ENCODE results near the gene B3GNT3.
"Not testable (repeated sequence)": the region's sequence is repeated elsewhere in the genome, so short reads cannot be mapped to it uniquely, and the experiment has no call there.

B3GNT3 gene

DNA sequence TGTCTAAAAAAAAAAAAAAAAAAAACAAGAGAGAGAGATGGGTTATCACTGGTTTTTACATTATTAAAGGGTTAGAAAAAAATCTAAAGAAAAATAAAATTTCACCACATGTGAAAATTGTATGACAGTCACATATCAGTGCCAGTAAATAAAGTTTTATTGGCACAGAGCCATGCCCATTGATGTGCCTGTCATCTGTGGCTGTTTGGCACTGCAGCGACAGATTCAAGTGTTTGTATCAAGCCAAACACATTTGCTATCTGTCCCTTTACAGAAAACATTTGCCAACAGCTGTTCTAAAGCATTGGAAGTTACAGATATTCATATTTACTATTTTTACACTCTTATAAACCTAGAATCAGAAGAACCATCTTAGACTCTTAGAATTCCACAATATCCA is 27.4 kb upstream of the B3GNT3 start:
- peak; percentile 72 for DNase-seq (ENCODE audit: low spot score)

GRCh38 chr19:17770613-17771012 is 24.3 kb upstream of the B3GNT3 start:
- DNase-seq (ENCODE audit: low spot score), result no peak

DNA sequence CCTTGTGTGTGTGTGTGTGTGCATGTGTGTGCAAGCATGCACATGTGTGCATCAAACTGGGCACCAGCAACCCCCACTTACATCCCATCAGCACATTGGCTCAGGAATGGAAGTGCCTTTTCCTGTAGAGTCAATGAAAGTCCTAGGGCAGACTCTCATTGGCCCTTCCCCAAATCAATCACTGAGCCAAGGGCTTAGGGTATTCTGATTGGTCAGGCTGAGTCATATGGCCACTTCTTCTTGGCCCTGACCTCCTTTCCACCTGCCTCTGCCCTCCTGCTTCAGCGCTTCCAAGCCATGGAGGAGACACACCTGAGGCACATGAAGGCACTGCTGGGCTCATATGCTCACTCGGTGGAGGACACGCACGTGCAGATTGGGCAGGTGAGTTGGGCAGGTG is 22.8 kb upstream of the B3GNT3 start:
- no peak for DNase-seq (ENCODE audit: low spot score)

DNA sequence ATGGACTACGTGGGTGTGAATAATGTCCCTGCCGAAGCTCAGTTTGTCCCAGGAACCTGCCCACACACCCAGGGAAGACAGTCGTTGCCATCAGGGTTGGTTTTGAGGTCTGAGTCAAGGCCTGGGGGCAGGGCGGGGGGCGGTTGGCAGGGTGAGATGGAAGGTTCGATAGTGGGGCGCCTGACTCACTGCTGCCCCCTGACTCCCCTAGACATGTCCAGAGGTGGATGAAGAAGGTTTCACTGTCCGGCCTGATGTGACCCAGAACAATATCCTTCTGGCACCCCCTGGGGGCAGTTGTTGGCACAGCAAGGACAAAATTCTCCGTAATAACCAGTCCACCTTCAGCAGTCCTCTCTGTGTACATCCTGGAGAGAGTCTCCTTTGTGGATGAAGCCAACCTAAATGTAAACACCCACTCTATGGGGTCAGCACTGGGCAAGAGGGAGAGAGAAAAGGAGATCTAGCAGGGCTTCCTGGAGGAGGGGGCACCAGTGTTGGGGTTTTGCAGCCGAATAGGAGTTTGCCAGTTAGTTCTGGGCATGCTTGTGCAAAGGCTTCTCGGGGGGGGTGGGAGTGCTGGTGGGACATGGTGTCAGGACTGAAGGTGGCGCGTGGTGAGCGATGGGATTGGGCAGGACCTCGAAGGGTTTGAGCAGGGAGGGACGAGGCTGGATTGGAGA is 19.6 kb upstream of the B3GNT3 start:
- DNase-seq (ENCODE audit: low spot score), result peak; percentile 55

DNA sequence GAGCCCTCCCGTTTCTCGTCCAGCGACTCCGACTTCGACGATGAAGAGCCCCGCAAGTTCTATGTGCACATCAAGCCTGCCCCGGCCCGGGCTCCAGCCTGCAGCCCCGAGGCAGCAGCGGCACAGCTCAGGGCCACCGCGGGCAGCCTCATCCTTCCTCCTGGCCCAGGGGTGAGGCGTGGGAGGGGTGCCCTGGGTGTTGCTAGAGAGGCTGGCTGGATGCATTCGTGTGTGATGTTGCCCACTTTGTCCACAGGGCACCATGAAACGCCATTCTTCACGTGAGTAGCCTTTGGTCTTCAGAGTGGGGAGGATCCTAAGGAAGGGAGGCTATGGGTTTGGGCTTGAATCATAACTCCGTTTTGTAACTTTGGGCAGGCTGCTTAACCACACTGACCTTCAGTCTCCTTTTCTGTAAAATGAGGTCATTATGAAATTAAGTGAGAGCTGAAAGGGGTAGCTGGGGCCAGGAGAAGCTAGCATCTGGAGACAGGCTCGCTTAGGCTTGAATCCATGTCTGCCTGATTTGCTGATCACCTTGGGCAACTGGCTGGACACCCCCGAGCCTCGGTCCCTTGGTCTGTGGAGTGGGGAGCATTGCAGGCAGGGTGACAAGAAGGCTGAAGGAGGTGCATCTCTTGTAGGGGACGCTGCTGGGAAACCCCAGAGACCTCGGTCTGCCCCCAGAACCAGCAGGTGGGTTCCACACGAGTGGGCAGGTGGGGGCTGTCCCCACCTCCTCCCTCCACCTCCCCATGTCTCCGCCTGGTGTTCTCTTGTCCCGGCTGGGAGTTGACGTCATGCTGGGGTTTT is 18.7 kb upstream of the B3GNT3 start:
- no peak for DNase-seq (ENCODE audit: low spot score)

GRCh38 chr19:17777840-17778239 is 17.1 kb upstream of the B3GNT3 start:
- not testable (repeated sequence) for DNase-seq (ENCODE audit: low spot score)

DNA sequence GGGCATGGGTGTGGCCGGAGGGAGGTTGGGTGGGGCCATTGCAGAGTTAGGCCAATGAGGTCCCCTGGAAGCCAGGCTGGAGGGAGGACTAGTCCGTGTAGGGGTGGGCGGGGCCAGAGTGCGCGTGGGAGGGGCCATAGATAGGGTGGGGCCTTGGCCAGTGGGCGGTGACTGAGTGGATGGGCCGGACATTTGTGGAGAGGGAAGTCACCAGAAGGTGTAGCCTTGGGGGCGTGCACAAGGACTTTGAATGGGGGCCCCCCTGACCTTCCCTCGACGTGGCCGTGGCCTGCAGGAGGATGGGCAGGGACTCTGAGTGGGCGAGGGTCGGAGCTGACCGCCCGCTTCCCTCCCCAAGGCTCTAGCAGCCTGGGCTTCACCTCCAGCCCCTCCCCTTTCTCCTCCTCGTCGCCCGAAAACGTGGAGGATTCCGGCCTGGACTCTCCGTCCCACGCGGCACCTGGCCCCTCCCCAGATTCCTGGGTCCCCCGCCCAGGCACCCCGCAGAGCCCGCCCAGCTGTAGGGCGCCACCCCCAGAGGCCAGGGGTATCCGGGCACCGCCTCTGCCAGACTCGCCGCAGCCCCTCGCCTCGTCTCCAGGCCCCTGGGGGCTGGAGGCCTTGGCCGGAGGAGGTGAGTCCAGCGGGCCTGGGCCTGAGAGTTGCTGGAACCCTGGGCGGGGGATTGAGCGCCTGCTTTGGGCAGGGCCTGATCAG is 16.5 kb upstream of the B3GNT3 start:
- DNase-seq (ENCODE audit: low spot score), result peak; percentile 54

DNA sequence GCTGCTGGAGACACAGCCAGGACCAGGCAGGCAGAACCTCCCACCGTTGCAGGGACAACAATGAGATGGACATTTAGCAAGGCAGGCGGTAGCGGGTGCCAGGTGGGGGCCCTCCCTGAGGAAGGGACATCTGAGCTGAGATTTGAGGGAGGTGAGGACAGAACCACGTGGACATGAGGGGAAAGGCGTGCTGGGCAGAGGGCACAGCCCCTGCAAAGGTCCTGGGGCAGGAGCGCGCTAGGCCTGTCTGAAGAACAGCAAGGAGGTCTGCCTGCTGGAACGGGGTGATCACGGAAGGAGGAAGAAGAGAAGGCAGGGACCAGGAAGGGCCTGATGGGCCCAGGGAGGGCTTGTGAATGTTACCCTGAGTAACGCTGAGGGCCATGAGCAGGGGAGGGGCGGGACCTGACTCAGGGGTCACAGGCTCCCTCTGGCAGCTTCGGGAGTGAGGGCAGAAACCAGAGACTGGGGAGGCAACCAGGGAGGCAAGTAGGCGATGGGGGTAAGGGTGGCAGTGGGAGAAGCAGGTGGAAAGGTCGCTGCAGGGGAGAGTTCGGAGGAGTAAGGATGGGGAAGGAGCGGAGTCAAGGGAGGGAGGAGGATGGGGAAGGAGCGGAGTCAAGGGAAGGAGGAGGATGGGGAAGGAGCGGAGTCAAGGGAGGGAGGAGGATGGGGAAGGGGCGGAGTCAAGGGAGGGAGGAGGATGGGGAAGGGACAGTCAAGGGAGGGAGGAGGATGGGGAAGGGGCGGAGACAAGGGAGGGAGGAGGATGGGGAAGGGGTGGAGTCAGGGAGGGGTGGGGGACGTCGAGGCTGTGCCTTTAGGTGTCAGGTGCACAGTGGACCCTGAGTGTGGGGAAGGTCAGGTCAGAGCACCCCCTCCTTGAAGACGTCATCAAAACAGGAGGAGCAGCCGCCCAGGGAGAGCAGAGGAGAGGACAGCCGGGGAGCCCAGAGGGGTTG is 15.7 kb upstream of the B3GNT3 start:
- no peak for DNase-seq (ENCODE audit: low spot score)

- DNase-seq (ENCODE audit: low spot score), result no peak
These were observed 14.2 kb upstream of the B3GNT3 start for GRCh38 chr19:17780781-17781180.

GRCh38 chr19:17783721-17784120 is 11.2 kb upstream of the B3GNT3 start:
- not testable (repeated sequence) for DNase-seq (ENCODE audit: low spot score)

DNA sequence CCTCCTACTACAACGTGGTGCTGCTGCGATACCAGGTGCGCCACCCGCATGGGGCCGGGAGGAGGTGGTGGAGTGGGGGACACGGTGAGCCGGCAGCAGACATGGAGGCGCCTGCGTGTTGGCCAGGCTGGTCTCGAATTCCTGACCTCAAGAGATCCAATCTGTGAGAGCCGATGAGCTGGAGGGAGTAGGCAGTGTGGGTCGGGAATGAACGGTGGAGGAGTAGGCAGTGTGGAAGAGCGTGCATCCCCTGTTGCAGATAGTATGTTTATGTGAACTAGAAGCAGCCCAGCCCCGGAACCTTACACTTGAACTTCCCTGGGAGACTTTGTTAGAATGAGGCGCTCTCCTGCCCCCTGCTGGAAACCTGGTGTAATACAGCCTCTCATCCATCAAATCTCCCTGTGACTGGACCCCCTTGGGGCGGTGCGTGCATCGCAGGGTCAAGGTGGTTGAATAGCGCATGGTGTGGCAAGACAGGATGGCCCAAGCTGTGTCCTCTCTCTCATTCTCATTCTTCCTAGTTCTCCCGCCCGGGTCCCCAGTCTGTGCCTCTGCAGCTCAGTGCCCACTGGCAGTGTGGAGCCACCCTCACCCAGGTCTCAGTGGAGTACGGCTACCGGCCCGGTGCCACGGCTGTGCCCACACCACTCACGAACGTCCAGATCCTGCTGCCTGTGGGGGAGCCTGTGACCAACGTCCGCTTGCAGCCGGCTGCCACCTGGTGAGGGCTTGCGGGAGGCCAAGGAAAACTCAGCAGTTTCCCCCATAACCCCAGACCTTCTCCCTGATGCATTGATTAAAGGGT is 10.5 kb upstream of the B3GNT3 start:
- DNase-seq (ENCODE audit: low spot score), result peak; percentile 67

DNA sequence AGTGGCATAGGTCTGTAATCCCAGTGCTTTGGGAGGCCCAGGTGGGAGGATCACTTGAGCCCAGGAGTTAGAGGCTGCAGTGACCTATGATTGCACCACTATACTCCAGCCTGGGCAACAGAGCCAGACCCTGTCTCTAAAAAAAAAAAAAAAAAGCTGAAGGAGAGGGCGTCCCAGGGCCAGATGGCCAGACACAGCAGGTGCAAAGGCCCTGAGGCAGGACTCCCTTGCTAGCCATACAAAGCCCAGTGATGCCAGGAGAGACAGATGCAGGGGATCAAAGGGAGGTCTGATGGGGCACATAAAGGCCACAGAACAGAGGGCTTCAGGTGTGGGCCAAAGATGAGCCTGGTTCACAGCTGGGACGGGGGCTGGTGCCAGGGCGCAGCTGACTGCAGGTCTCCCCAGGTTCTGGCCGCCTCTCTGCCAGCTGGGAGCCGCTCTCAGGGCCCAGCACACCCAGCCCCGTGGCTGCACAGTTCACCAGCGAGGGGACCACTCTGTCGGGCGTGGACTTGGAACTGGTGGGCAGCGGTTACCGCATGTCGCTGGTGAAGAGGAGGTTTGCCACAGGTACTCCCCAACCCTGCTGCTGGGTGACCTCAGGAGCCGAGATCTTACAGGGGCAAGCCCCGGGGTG is 7.5 kb upstream of the B3GNT3 start:
- DNase-seq (ENCODE audit: low spot score), result no peak

- DNase-seq (ENCODE audit: low spot score), result no peak
These were observed 6.3 kb upstream of the B3GNT3 start for GRCh38 chr19:17788632-17789031.

DNA sequence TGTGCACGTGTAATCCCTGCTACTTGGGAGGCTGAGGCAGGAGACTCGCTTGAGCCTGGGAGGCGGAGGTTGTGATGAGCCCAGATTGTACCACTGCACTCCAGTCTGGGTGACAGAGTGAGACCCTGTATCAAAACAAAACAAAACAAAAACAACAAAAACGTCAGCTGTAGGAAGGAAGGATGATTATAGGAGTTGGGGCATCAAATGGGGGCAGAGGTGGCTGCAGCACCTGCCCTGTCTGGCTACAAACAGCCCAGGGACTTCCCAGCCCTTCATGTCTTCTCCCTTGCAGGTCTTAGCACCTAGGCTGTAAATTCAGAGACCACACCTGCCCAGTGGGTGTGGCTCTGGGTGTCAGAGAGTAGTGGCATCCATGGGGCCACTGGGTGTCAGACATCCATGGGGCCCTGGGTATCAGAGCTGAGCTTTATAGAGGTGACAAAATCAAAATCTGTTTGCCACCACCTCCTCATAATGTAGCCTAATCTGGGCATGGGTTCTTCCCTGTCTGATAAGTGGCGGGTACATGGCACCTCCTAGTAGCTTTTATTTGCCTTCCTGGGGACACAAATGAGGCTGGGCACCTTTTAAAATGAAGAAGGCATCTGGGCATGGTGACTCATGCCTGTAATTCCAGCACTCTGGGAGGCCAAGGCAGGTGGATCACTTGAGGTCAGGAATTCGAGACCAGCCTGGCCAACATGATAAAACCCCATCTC is 4.7 kb upstream of the B3GNT3 start:
- no peak for DNase-seq (ENCODE audit: low spot score)

GRCh38 chr19:17794412-17794730 is 567 bp upstream of the B3GNT3 start:
- no peak for DNase-seq (ENCODE audit: low spot score)

DNA sequence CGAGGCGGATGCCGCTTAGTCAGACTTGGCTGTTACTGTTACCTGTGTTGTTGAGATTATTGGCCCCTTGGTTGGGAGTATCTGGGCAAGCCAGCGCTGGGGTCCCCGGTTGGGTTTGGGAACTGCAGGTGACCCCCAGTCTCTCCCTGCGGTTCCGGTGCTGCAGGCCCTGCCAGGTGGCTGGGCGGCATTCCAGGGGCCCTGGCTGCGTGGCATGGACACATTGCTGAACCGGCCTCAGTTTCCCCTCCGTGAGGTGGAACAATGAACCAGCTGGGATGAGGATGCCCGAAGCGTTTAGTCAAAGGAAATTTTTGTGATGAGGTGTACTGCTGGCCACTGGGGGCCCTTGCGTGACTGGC is 538 bp downstream of the B3GNT3 start:
- DNase-seq (ENCODE audit: low spot score), result no peak

- no peak for DNase-seq (ENCODE audit: low spot score)
These were observed 1.3 kb downstream of the B3GNT3 start for GRCh38 chr19:17796013-17796837.

- DNase-seq (ENCODE audit: low spot score), result no peak
These were observed 2.0 kb downstream of the B3GNT3 start for GRCh38 chr19:17796838-17797423.
